HepG2 (cell line): Measurements from ENCODE around the gene CMTM8. TPM values are rescaled to one million over a fixed set of nuclear protein-coding genes. Genes with fewer than 3 reads are reported as not detected.

Experiments used
- ATF7 ChIP-seq, 2 experiments: fragments of 450-650 bp in 1 of 2; sonication (generic) in 1 of 2; formaldehyde crosslinking in 1 of 2; IDR thresholded peaks; 2 replicates each; pipeline versions ENCODE4 v1.4.0 to v1.6.1; 2016 to 2020; ENCODE audit warnings: antibody characterized with exemption in 1 of 2, mild to moderate bottlenecking in 1 of 2, missing genetic modification reagents in 1 of 2
- FOXM1 ChIP-seq: sonication (generic); formaldehyde crosslinking; IDR thresholded peaks from 2 replicates; pipeline ENCODE4 v1.5.0; 2020; ENCODE audit warnings: missing genetic modification reagents
- GABPA ChIP-seq, 2 experiments: IDR thresholded peaks; 2 replicates each; pipeline ENCODE4 v1.6.1; 2011 to 2016; ENCODE audit warnings: low read depth in 2 of 2, low read length in 1 of 2, missing biosample characterization in 1 of 2, missing genetic modification characterization in 1 of 2
- HOXA7 ChIP-seq: sonication (generic); formaldehyde crosslinking; IDR thresholded peaks from 2 replicates; pipeline ENCODE4 v1.8.1; 2022; ENCODE audit warnings: mild to moderate bottlenecking, missing genetic modification reagents, moderate library complexity
- KDM4B ChIP-seq: sonication (generic); formaldehyde crosslinking; IDR thresholded peaks from 2 replicates; pipeline ENCODE4 v1.4.0; 2020; ENCODE audit warnings: missing genetic modification reagents
- NFATC3 ChIP-seq: sonication (generic); formaldehyde crosslinking; IDR thresholded peaks from 2 replicates; pipeline ENCODE4 v1.5.1; 2020; ENCODE audit warnings: mild to moderate bottlenecking, missing genetic modification reagents
- PHF20 ChIP-seq: sonication (generic); formaldehyde crosslinking; IDR thresholded peaks from 2 replicates; pipeline ENCODE4 v1.5.0; 2020; ENCODE audit warnings: mild to moderate bottlenecking, missing genetic modification reagents
- RARA ChIP-seq: IDR thresholded peaks from 2 replicates; pipeline ENCODE4 v1.6.1; 2016; ENCODE audit warnings: missing genetic modification reagents, missing compliant biosample characterization
- RARG ChIP-seq: sonication (generic); formaldehyde crosslinking; IDR thresholded peaks from 2 replicates; pipeline ENCODE4 v1.4.0; 2020; ENCODE audit warnings: low read depth, mild to moderate bottlenecking, missing genetic modification reagents
- RBAK ChIP-seq: sonication (generic); formaldehyde crosslinking; IDR thresholded peaks from 2 replicates; pipeline ENCODE4 v1.5.1; 2020; ENCODE audit warnings: mild to moderate bottlenecking, missing genetic modification reagents
- RBFOX2 ChIP-seq: fragments of 200-400 bp; formaldehyde crosslinking; IDR thresholded peaks from 2 replicates; pipeline ENCODE4 v1.6.1; 2017; ENCODE audit warnings: low read depth, mild to moderate bottlenecking, low read length
- SIX4 ChIP-seq: sonication (generic); formaldehyde crosslinking; IDR thresholded peaks from 2 replicates; pipeline ENCODE4 v1.4.0; 2020; ENCODE audit warnings: missing genetic modification reagents
- TAF1 ChIP-seq: sonication (generic); formaldehyde crosslinking; IDR thresholded peaks from 2 replicates; pipeline ENCODE4 v1.4.0; 2020; ENCODE audit warnings: missing genetic modification reagents
- TGIF2 ChIP-seq: IDR thresholded peaks from 2 replicates; pipeline ENCODE4 v1.6.1; 2016; ENCODE audit warnings: control low read depth, missing compliant biosample characterization
- YY1 ChIP-seq: IDR thresholded peaks from 2 replicates; pipeline ENCODE4 v1.6.1; 2011; ENCODE audit warnings: low read length, low read depth, moderate library complexity, mild to moderate bottlenecking; ENCODE audit not compliant: insufficient read depth, insufficient replicate concordance
- ZNF230 ChIP-seq: sonication (generic); formaldehyde crosslinking; IDR thresholded peaks from 2 replicates; pipeline ENCODE4 v1.4.0; 2020; ENCODE audit warnings: mild to moderate bottlenecking, missing genetic modification reagents
- ZNF260 ChIP-seq: sonication (generic); formaldehyde crosslinking; IDR thresholded peaks from 2 replicates; pipeline ENCODE4 v1.4.0; 2020; ENCODE audit warnings: missing genetic modification reagents, low read depth, mild to moderate bottlenecking, borderline replicate concordance
- ZNF264 ChIP-seq: sonication (generic); formaldehyde crosslinking; IDR thresholded peaks from 2 replicates; pipeline ENCODE4 v1.4.0; 2020; ENCODE audit warnings: missing genetic modification reagents
- ZNF329 ChIP-seq: sonication (generic); formaldehyde crosslinking; IDR thresholded peaks from 2 replicates; pipeline ENCODE4 v1.9.0; 2021; ENCODE audit warnings: low read depth, mild to moderate bottlenecking, missing genetic modification reagents
- ZNF496 ChIP-seq: sonication (generic); formaldehyde crosslinking; IDR thresholded peaks from 2 replicates; pipeline ENCODE4 v1.8.1; 2023; ENCODE audit warnings: mild to moderate bottlenecking, moderate library complexity, missing genetic modification reagents; ENCODE audit not compliant: insufficient replicate concordance
- ZNF569 ChIP-seq: sonication (generic); formaldehyde crosslinking; IDR thresholded peaks from 2 replicates; pipeline ENCODE4 v1.5.0; 2020; ENCODE audit warnings: mild to moderate bottlenecking, missing genetic modification reagents, moderate library complexity, borderline replicate concordance
- ZNF589 ChIP-seq: sonication (generic); formaldehyde crosslinking; conservative IDR thresholded peaks from 2 replicates; pipeline ENCODE4 v1.8.0; 2022; ENCODE audit warnings: mild to moderate bottlenecking, moderate library complexity, missing genetic modification reagents
- polyA plus RNA-seq, 8 experiments: library from polyadenylated mRNA; depleted of rRNA in 3 of 8; stranded (reverse) in 7 of 8; unstranded in 1 of 8; fragments of >200 nt; fragmentation: Illumina TruSeq in 4 of 8; extraction: Trizol in 4 of 8; gene quantifications; 2 replicates each; pipeline versions ENCODE4 v1.2.1 to v1.2.3, GENCODE V29; 2011 to 2016; ENCODE audit warnings: low read depth in 4 of 8, missing spikeins in 1 of 8, mixed read lengths in 1 of 8; ENCODE audit not compliant: insufficient read depth in 1 of 8
- total RNA-seq, 5 experiments: library from RNA; depleted of rRNA; stranded (reverse); fragments of >200 nt; fragmentation: Illumina TruSeq; extraction: Trizol; gene quantifications; 2 replicates each; pipeline ENCODE4 v1.2.3, GENCODE V29; 2016; ENCODE audit warnings: low read depth in 1 of 5
- TF ChIP-seq, protein P1 (sequence below), 2 experiments: sonication (generic) in 1 of 2; formaldehyde crosslinking in 1 of 2; IDR thresholded peaks; 2 replicates each; pipeline versions ENCODE4 v1.5.1 to v1.6.1; 2011 to 2020; ENCODE audit warnings: borderline replicate concordance in 1 of 2, low read depth in 1 of 2, low read length in 1 of 2, mild to moderate bottlenecking in 1 of 2, missing genetic modification reagents in 1 of 2, moderate library complexity in 1 of 2
- TF ChIP-seq, protein P2 (sequence below): sonication (generic); formaldehyde crosslinking; IDR thresholded peaks from 2 replicates; pipeline ENCODE4 v1.9.0; 2022; ENCODE audit warnings: missing genetic modification reagents, mild to moderate bottlenecking, borderline replicate concordance
- TF ChIP-seq, protein P3 (sequence below): sonication (generic); formaldehyde crosslinking; IDR thresholded peaks from 2 replicates; pipeline ENCODE4 v1.5.1; 2020; ENCODE audit warnings: mild to moderate bottlenecking, missing genetic modification reagents, moderate library complexity

The CMTM8 gene
- total and polyA plus RNA-seq, 2 of the 13 experiments (the other 11 are each of a cell fraction or from before 2014, with no cell fraction given): 8.9 to 15.8 TPM

DNA sequence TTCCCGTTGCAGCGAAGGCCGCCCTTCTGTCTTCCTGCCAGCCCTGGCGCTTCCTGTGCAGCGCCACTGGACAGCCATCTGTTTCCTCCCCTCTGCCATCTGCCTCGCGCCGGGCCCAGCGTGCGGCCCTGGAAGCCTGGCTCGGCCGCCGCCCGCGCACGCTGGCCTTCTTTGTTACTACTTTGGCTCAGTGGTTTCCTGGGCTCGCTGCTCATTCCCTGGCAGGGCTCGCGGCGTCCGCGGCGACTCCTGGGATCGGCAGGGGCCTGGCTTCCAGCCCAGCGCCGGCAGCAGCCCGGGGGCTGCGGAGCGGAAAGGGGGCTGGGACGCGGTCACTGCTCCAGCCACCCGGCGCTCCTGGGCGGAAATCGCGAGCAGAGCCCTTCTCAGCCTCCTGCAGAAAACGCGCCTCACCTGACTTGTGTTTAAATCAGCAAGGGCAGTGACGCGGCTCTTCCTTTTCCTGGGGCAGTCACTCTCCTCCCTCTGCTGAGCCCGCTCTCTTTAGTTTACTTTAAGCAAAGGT, 163.1 kb downstream of the CMTM8 start (continued):
- TF ChIP-seq, protein P1, sequence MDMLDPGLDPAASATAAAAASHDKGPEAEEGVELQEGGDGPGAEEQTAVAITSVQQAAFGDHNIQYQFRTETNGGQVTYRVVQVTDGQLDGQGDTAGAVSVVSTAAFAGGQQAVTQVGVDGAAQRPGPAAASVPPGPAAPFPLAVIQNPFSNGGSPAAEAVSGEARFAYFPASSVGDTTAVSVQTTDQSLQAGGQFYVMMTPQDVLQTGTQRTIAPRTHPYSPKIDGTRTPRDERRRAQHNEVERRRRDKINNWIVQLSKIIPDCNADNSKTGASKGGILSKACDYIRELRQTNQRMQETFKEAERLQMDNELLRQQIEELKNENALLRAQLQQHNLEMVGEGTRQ (IDR thresholded peaks at IDR 0.05; ENCODE audit: low read depth, low read length): no peak
- TF ChIP-seq, protein P1 (CRISPR knock-in tag; IDR thresholded peaks at IDR 0.05; ENCODE audit: borderline replicate concordance): no peak; the same call in 1 of the 2 replicates
- TF ChIP-seq HOXA7 (CRISPR knock-in tag) (no peak), ZNF230 (CRISPR knock-in tag) (peak; percentile 85; the same call in 1 of the 2 replicates), SIX4 (CRISPR knock-in tag) (no peak), TAF1 (CRISPR knock-in tag) (peak; percentile 88), RARA (CRISPR knock-in tag) (no peak; the same call in none of the 2 replicates), RBAK (CRISPR knock-in tag) (no peak), ATF7 (IDR thresholded peaks at IDR 0.05) (no peak), ATF7 (CRISPR knock-in tag; IDR thresholded peaks at IDR 0.05) (no peak), ZNF589 (peak; percentile 44), RBFOX2 (peak; percentile 92), ZNF496 (CRISPR knock-in tag) (no peak), ZNF264 (no peak), ZNF260 (CRISPR knock-in tag) (no peak), KDM4B (no peak), RARG (CRISPR knock-in tag) (no peak), FOXM1 (no peak), PHF20 (0 out of 2 replicates have a peak, but pooled peaks have one; percentile 46), ZNF569 (CRISPR knock-in tag) (no peak), TGIF2 (CRISPR knock-in tag) (peak; percentile 74), NFATC3 (CRISPR knock-in tag) (peak; percentile 81; the same call in 1 of the 2 replicates), ZNF329 (peak; percentile 81; the same call in 1 of the 2 replicates), YY1 (peak; percentile 73), GABPA (IDR thresholded peaks at IDR 0.05; ENCODE audit: low read depth, low read length) (peak; percentile 44), GABPA (CRISPR knock-in tag; IDR thresholded peaks at IDR 0.05; ENCODE audit: low read depth) (peak; percentile 25; the same call in 1 of the 2 replicates)
- TF ChIP-seq, protein P2, sequence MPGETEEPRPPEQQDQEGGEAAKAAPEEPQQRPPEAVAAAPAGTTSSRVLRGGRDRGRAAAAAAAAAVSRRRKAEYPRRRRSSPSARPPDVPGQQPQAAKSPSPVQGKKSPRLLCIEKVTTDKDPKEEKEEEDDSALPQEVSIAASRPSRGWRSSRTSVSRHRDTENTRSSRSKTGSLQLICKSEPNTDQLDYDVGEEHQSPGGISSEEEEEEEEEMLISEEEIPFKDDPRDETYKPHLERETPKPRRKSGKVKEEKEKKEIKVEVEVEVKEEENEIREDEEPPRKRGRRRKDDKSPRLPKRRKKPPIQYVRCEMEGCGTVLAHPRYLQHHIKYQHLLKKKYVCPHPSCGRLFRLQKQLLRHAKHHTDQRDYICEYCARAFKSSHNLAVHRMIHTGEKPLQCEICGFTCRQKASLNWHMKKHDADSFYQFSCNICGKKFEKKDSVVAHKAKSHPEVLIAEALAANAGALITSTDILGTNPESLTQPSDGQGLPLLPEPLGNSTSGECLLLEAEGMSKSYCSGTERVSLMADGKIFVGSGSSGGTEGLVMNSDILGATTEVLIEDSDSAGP: peak; percentile 87
- TF ChIP-seq, protein P3, sequence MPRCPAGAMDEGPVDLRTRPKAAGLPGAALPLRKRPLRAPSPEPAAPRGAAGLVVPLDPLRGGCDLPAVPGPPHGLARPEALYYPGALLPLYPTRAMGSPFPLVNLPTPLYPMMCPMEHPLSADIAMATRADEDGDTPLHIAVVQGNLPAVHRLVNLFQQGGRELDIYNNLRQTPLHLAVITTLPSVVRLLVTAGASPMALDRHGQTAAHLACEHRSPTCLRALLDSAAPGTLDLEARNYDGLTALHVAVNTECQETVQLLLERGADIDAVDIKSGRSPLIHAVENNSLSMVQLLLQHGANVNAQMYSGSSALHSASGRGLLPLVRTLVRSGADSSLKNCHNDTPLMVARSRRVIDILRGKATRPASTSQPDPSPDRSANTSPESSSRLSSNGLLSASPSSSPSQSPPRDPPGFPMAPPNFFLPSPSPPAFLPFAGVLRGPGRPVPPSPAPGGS: peak; percentile 94
